GM12878 (cell line): ENCODE data around the gene MRPS16. TPM values are rescaled to one million over a fixed set of nuclear protein-coding genes. Genes with fewer than 3 reads are reported as not detected.

Experiments used
- ATF7 ChIP-seq: fragments of 450-650 bp; IDR thresholded peaks from 2 replicates; pipeline ENCODE4 v1.6.1; 2016; ENCODE audit warnings: low read depth, mild to moderate bottlenecking
- EGR1 ChIP-seq, 2 experiments: IDR thresholded peaks; 1 replicate in 1 of 2; 2 replicates in 1 of 2; pipeline ENCODE4 v1.6.1; 2011 to 2012; ENCODE audit warnings: low read depth in 2 of 2, low read length in 2 of 2, borderline replicate concordance in 1 of 2, mild to moderate bottlenecking in 1 of 2, moderate library complexity in 1 of 2
- FOXM1 ChIP-seq: IDR thresholded peaks from 2 replicates; pipeline ENCODE4 v1.6.1; 2012; ENCODE audit warnings: low read depth, mild to moderate bottlenecking, inconsistent platforms, low read length, moderate library complexity
- JUND ChIP-seq: IDR thresholded peaks from 2 replicates; pipeline ENCODE4 v1.6.1; 2012; ENCODE audit warnings: low read depth, mild to moderate bottlenecking, low read length, improper control_type of control experiment, moderate library complexity
- MYB ChIP-seq: fragments of 150-350 bp; IDR thresholded peaks from 2 replicates; pipeline ENCODE4 v1.6.1; 2014; ENCODE audit warnings: mild to moderate bottlenecking, low read depth, low read length, borderline replicate concordance
- NR2F1 ChIP-seq: fragments of 450-650 bp; conservative IDR thresholded peaks from 2 replicates; pipeline ENCODE4 v1.6.1; 2017; ENCODE audit warnings: mild to moderate bottlenecking
- RUNX3 ChIP-seq: IDR thresholded peaks from 2 replicates; pipeline ENCODE4 v1.6.1; 2012; ENCODE audit warnings: low read length, inconsistent platforms
- SREBF2 ChIP-seq: IDR thresholded peaks from 2 replicates; pipeline ENCODE4 v1.6.1; 2012; ENCODE audit warnings: mild to moderate bottlenecking, low read length
- SRF ChIP-seq, 2 experiments: IDR thresholded peaks; 2 replicates each; pipeline ENCODE4 v1.6.1; 2011; ENCODE audit warnings: low read depth in 2 of 2, low read length in 2 of 2, mild to moderate bottlenecking in 1 of 2, moderate library complexity in 1 of 2
- SUZ12 ChIP-seq: fragments of 200-600 bp; sonication (generic); IDR thresholded peaks from one replicate; pipeline ENCODE4 v1.6.1; 2018; ENCODE audit warnings: antibody characterized with exemption, mild to moderate bottlenecking; ENCODE audit not compliant: unreplicated experiment
- ZNF217 ChIP-seq: fragments of 450-650 bp; IDR thresholded peaks from 2 replicates; pipeline ENCODE4 v1.6.1; 2017; ENCODE audit warnings: antibody characterized with exemption, mild to moderate bottlenecking
- ZNF384 ChIP-seq: IDR thresholded peaks from 2 replicates; pipeline ENCODE4 v1.6.1; 2012; ENCODE audit warnings: low read depth, mild to moderate bottlenecking, low read length, improper control_type of control experiment, borderline replicate concordance
- polyA plus RNA-seq, 11 experiments: library from polyadenylated mRNA; depleted of rRNA in 4 of 11; unstranded in 6 of 11; stranded (reverse) in 5 of 11; fragments of >200 nt; fragmentation: Nextera tagmentation in 4 of 11; fragmentation: Illumina TruSeq in 1 of 11; extraction: Ambion mirVana in 4 of 11; extraction: Trizol in 1 of 11; gene quantifications; 1 replicate in 1 of 11; 2 replicates in 10 of 11; pipeline versions ENCODE4 v1.2.1 to v1.2.3, GENCODE V29; 2011 to 2016; ENCODE audit warnings: inconsistent platforms in 2 of 11, missing spikeins in 2 of 11, low read depth in 1 of 11
- total RNA-seq, 4 experiments: library from RNA; depleted of rRNA in 3 of 4; stranded (reverse); fragments of >200 nt in 3 of 4; fragmentation: Illumina TruSeq in 1 of 4; extraction: Trizol in 1 of 4; gene quantifications; 2 replicates each; pipeline versions ENCODE4 v1.2.1 to v1.2.3, GENCODE V29; 2013 to 2021
- TF ChIP-seq, protein P1 (sequence below): fragments of 450-650 bp; IDR thresholded peaks from 2 replicates; pipeline ENCODE4 v1.6.1; 2018; ENCODE audit warnings: borderline replicate concordance, mild to moderate bottlenecking; ENCODE audit not compliant: partially characterized antibody
- TF ChIP-seq, protein P2 (sequence below): fragments of 450-650 bp; IDR thresholded peaks from 2 replicates; pipeline ENCODE4 v1.6.1; 2017; ENCODE audit warnings: mild to moderate bottlenecking, low read depth, inconsistent platforms; ENCODE audit not compliant: poor library complexity, severe bottlenecking
- TF ChIP-seq, protein P3 (sequence below): fragments of 450-650 bp; IDR thresholded peaks from 2 replicates; pipeline ENCODE4 v1.6.1; 2017; ENCODE audit warnings: borderline replicate concordance
- TF ChIP-seq, protein P4 (sequence below), 3 experiments: IDR thresholded peaks in 2 of 3; conservative IDR thresholded peaks in 1 of 3; 2 replicates each; pipeline ENCODE4 v1.5.1; 2011; ENCODE audit warnings: low read depth in 3 of 3, low read length in 3 of 3, mild to moderate bottlenecking in 3 of 3, control low read depth in 2 of 3, moderate library complexity in 2 of 3, inconsistent platforms in 1 of 3, mixed read lengths in 1 of 3; ENCODE audit not compliant: control insufficient read depth in 2 of 3, insufficient read depth in 1 of 3; ENCODE audit errors: extremely low read depth in 1 of 3
- TF ChIP-seq, protein P5 (sequence below): IDR thresholded peaks from 2 replicates; pipeline ENCODE4 v1.6.1; 2012; ENCODE audit warnings: low read depth, low read length, improper control_type of control experiment
- TF ChIP-seq, protein P6 (sequence below): fragments of 450-650 bp; IDR thresholded peaks from 2 replicates; pipeline ENCODE4 v1.6.1; 2016; ENCODE audit warnings: mild to moderate bottlenecking

The MRPS16 gene
- total and polyA plus RNA-seq, 10 of the 15 experiments (the other 5 are each of a cell fraction or from before 2014, with no cell fraction given): 43.4 to 285 (median 103) TPM

DNA sequence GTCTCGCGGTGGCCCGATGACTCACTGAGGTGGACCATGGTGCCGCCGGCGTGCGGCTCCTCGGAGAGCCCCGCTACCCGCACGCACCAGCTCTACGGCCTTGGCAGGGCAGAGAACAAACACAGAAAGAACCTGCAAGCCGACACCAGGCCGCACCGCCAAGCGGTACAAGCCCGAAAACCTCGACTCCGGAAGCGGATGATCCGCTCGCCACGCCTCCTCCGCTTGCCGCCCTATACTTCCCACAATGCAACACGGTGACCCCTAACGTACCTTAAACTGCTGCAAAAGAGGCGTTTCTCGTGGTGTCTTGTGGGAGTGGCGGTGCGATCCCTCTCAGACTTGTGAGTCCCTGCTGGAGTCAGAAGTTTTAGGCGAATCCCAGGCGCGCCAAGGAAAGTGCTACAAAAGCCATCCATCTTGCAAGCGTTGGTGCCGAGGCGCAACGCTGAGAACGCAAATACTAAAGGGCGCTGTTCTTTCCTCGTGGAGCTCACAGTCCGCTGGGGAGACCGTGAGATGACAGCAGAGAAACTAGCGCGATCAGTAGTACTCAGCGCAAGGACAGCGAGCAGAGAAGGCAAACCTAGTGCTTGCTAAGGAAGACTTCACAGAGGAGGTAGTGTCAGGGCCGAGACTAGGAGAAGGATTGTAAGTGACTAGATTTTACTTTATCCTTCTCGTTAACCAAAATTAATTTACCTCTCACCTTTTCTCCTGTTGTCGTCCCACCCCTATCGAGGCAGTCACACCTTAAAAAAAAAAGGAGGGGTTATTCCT is at the start of gene MRPS16 (continued):
- TF ChIP-seq, protein P1, sequence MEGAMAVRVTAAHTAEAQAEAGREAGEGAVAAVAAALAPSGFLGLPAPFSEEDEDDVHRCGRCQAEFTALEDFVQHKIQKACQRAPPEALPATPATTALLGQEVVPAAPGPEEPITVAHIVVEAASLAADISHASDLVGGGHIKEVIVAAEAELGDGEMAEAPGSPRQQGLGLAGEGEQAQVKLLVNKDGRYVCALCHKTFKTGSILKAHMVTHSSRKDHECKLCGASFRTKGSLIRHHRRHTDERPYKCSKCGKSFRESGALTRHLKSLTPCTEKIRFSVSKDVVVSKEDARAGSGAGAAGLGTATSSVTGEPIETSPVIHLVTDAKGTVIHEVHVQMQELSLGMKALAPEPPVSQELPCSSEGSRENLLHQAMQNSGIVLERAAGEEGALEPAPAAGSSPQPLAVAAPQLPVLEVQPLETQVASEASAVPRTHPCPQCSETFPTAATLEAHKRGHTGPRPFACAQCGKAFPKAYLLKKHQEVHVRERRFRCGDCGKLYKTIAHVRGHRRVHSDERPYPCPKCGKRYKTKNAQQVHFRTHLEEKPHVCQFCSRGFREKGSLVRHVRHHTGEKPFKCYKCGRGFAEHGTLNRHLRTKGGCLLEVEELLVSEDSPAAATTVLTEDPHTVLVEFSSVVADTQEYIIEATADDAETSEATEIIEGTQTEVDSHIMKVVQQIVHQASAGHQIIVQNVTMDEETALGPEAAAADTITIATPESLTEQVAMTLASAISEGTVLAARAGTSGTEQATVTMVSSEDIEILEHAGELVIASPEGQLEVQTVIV: peak; percentile 98
- TF ChIP-seq, protein P2, sequence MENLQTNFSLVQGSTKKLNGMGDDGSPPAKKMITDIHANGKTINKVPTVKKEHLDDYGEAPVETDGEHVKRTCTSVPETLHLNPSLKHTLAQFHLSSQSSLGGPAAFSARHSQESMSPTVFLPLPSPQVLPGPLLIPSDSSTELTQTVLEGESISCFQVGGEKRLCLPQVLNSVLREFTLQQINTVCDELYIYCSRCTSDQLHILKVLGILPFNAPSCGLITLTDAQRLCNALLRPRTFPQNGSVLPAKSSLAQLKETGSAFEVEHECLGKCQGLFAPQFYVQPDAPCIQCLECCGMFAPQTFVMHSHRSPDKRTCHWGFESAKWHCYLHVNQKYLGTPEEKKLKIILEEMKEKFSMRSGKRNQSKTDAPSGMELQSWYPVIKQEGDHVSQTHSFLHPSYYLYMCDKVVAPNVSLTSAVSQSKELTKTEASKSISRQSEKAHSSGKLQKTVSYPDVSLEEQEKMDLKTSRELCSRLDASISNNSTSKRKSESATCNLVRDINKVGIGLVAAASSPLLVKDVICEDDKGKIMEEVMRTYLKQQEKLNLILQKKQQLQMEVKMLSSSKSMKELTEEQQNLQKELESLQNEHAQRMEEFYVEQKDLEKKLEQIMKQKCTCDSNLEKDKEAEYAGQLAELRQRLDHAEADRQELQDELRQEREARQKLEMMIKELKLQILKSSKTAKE: no peak
- TF ChIP-seq MYB (no peak), ZNF384 (no peak), SUZ12 (no peak), SRF (IDR thresholded peaks at IDR 0.05; ENCODE audit: low read depth in 2 of 2, low read length in 2 of 2) (no peak; a peak in 1 of 4 replicates), JUND (no peak), SREBF2 (no peak), RUNX3 (peak; percentile 84), NR2F1 (peak; percentile 48; the same call in 1 of the 2 replicates), EGR1 (IDR thresholded peaks at IDR 0.05; ENCODE audit: borderline replicate concordance in 1 of 2, low read depth in 2 of 2, low read length in 2 of 2) (no peak), FOXM1 (no peak), ATF7 (0 out of 2 replicates have a peak, but pooled peaks have one; percentile 31), ZNF217 (no peak)
- TF ChIP-seq, protein P3, sequence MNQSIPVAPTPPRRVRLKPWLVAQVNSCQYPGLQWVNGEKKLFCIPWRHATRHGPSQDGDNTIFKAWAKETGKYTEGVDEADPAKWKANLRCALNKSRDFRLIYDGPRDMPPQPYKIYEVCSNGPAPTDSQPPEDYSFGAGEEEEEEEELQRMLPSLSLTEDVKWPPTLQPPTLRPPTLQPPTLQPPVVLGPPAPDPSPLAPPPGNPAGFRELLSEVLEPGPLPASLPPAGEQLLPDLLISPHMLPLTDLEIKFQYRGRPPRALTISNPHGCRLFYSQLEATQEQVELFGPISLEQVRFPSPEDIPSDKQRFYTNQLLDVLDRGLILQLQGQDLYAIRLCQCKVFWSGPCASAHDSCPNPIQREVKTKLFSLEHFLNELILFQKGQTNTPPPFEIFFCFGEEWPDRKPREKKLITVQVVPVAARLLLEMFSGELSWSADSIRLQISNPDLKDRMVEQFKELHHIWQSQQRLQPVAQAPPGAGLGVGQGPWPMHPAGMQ: no peak
- TF ChIP-seq, protein P4, sequence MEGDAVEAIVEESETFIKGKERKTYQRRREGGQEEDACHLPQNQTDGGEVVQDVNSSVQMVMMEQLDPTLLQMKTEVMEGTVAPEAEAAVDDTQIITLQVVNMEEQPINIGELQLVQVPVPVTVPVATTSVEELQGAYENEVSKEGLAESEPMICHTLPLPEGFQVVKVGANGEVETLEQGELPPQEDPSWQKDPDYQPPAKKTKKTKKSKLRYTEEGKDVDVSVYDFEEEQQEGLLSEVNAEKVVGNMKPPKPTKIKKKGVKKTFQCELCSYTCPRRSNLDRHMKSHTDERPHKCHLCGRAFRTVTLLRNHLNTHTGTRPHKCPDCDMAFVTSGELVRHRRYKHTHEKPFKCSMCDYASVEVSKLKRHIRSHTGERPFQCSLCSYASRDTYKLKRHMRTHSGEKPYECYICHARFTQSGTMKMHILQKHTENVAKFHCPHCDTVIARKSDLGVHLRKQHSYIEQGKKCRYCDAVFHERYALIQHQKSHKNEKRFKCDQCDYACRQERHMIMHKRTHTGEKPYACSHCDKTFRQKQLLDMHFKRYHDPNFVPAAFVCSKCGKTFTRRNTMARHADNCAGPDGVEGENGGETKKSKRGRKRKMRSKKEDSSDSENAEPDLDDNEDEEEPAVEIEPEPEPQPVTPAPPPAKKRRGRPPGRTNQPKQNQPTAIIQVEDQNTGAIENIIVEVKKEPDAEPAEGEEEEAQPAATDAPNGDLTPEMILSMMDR (IDR thresholded peaks at IDR 0.05 in 2 of 3, conservative IDR thresholded peaks at IDR 0.05 in 1 of 3; ENCODE audit: control insufficient read depth in 2 of 3, extremely low read depth in 1 of 3, insufficient read depth in 1 of 3, low read depth in 3 of 3, low read length in 3 of 3): no peak
- TF ChIP-seq, protein P5, sequence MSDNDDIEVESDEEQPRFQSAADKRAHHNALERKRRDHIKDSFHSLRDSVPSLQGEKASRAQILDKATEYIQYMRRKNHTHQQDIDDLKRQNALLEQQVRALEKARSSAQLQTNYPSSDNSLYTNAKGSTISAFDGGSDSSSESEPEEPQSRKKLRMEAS: peak; percentile 68
- TF ChIP-seq, protein P6, sequence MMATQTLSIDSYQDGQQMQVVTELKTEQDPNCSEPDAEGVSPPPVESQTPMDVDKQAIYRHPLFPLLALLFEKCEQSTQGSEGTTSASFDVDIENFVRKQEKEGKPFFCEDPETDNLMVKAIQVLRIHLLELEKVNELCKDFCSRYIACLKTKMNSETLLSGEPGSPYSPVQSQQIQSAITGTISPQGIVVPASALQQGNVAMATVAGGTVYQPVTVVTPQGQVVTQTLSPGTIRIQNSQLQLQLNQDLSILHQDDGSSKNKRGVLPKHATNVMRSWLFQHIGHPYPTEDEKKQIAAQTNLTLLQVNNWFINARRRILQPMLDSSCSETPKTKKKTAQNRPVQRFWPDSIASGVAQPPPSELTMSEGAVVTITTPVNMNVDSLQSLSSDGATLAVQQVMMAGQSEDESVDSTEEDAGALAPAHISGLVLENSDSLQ: 0 out of 2 replicates have a peak, but pooled peaks have one; percentile 27
